HL-60/S4 treated with phorbol 12-myristate 13-acetate at 8.2 ng/mL for 4 days and 3 days (cell line): ENCODE results near the gene UNC50.

Experiments used
- in situ Hi-C: fragments of 300-500 bp; cut with MboI; formaldehyde crosslinking; loops from 2 replicates; pipeline ENCODE4 v1.15.0; 2022; ENCODE audit warnings: low sequenced_read_pairs

The UNC50 gene

DNA sequence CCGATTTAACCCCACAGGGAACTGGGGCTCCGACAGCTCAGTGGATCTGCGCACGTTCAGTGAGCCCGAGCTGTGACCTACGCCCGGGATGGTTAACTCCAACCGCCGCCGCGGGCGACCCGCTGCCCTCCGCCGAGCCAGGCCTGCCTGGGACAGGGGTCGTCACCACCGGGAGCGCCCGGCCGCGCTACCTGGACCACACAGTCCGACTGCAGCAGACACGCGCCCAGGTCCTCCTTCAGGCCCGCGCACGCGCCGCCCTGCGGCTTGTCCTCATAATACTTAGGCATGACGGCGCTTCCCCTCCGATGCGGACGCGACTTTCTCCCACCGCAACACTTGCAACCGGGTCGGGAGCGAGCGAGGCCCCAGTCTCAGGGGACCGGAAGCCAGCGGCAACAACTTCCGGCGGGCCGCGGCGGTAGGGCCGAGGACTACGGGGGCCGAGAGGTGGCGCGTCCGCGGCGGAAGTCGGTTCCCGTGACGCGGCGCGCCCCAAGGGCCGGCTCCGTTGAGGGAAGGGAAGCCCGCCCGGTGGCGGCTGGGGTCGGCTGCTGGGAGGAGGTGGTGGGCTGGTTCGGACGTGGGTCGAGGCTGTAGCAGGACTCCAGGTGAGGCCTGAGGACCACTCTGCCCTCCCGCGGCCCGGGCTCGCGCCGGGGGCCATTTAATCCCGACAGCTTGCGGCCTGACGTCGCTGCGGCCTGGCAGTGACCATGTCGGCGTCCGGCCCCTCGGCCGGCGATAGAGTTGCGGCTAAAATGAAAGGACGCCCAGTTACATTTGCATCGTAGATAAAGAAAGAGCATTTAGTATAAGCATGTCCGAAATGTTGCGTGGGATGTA lies at the start of gene UNC50, which contains the start of gene COA5:
Gene UNC50, plus strand, starts transcription at position 474 of the 846 bp plus-strand sequence. CDS start 1,171 bp downstream, outside the sequence.
Gene COA5, minus strand, starts transcription at position 397 of the 846 bp plus-strand sequence. Its CDS starts 107 bp downstream, at position 290.
- in situ Hi-C loops = no loop called here

GRCh38 chr2:98558852-98559530 lies 49.4 kb upstream of the UNC50 start:
- in situ Hi-C loops = no loop called here

DNA sequence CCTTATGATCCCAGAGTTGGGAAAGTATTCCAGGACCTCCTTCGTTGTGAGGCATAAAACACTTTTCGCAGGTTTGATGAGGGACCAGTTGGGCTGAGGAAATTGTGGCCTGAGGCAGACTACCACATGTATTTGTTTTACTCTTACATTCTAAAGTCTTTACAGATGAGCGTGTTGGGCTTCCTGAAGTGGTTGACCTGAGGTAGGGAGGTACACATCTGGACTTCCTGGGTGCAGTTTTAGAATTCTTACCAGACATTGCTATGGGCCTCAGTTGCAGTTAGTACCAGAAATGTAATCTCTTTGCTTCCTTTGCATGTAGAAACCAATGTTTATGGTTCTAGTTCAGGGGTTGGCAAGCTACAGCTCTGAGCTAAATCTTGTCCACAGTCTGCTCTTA lies 48.8 kb upstream of the UNC50 start:
- in situ Hi-C loops = no loop called here

- in situ Hi-C loops = no loop called here
Observed at GRCh38 chr2:98560256-98560771, 48.1 kb upstream of the UNC50 start.

GRCh38 chr2:98561018-98561417 lies 47.4 kb upstream of the UNC50 start:
- in situ Hi-C loops = no loop called here

GRCh38 chr2:98561902-98562695 lies 46.3 kb upstream of the UNC50 start:
- in situ Hi-C loops = no loop called here

DNA sequence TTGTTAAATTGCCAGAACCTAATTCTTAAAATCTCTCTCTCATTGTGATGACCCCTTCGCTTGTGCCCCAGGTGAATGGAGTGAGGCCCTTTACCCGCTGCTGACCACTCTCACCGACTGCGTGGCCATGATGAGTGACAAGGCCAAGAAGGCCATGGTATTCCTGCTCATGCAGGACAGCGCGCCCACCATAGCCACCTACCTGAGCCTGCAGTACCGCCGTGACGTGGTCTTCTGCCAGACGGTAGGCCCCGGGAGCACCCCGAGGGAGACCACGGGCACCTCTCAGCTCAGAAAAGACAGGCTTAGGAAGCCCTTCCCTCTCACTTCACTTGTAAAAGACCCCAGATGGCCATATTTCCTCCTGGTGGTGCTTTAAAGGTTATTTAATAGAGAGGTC lies 45.0 kb upstream of the UNC50 start:
- in situ Hi-C loops = no loop called here

DNA sequence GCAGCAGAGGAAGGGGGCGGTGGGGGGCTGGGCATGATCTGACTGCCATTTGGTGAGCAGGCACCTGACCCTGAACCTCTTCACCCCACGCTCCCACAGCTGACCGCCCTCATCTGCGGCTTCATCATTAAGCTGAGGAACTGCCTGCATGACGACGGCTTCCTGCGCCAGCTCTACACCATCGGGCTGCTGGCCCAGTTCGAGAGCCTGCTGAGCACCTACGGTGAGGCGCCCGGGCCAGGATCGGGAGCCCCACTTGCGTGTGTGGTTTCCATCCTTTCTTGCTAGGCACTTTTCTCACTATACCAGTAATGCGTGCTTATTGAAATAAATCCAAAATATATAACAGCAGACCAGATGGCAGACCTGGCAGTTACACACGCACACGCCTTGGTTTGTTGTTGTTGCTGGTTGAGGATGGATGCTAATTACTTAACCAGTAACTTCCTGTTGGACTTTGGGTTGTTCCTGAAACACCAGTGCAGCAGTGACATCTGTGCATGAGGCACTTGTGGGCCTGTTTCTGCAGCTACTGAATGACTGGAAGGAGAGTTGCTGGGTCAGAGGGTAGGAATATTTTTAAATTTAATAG lies 43.8 kb upstream of the UNC50 start:
- in situ Hi-C loops = no loop called here

- in situ Hi-C loops = no loop called here
Observed at GRCh38 chr2:98565286-98565860, 43.0 kb upstream of the UNC50 start.

DNA sequence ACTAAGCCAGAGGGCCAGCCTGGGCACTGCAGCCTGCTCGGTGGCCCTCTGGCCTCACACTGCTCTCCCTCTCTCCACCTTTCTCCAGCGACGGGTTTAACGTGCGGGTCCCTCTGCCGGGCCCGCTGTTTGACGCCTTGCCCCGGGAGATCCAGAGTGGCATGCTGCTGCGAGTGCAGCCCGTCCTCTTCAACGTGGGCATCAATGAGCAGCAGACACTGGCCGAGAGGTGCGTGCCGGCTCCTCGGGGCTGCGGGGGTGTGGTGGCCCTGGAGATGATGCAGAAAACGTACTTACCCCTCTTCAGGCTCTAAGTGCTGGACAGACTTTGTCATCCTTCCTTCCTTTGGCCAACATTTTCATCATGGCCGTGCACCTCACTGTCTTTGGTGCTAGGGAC lies 42.4 kb upstream of the UNC50 start:
- in situ Hi-C loops = no loop called here

GRCh38 chr2:98568161-98568956 lies 40.0 kb upstream of the UNC50 start:
- in situ Hi-C loops = no loop called here

DNA sequence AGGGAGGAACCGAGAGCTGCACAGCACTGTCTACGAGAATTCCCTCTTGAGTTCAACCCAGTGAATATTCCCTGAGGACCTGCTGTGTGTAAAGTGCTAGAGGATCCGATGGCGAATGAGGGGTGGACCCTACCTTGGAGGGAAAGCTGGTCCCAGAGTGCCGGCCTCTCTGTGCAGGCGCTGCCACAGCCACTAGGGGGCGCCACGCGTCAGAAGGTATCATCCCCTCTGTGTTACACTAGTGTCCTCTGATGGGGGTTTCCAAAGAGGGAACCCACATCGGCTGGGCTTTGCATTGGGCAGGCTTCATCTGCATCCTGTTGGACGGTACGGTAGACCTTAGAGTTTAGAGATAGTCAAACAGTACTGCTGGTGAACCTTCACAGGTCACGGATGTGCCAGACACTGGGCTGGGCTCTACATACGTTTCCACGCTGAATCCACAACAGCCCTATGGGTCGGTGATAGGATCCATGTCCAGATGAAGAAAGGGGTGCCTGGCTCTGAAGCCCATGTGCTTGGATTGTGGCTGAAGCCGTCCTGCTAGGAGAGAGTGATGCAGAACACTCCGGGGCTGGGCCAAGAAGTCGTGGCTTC lies 39.1 kb upstream of the UNC50 start:
- in situ Hi-C loops = no loop called here

- in situ Hi-C loops = no loop called here
Observed at GRCh38 chr2:98569915-98570314, 38.5 kb upstream of the UNC50 start.

- in situ Hi-C loops = no loop called here
Observed at GRCh38 chr2:98570356-98570755, 38.0 kb upstream of the UNC50 start.

DNA sequence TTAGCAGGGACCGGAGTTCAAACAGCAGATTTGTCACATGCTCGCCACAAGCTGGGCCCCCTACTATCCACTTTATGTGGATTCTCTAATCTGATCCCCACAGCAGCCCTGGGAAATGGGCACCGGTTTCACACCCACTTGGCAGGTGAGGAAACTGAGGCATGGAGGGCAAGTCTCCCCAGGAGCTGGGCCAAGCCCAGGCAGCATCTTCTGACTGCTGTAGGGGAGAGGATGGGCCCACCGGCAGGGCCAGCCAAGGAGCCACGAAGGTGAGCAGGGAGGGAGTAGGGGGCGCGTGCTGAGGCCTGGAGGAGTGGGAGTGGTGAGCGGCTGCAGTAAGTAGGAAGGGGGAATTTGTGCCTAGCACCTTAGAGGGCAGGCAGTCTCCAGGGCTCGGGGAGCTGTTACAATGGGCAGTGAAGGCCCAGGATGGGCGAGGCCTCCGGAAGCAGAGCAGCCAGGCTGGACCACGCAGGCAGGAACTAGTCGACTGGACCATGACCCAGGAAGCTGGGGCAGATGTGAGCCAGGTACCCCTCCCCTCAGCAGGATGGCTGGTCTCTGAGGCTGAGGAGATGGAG lies 37.2 kb upstream of the UNC50 start:
- in situ Hi-C loops = no loop called here

DNA sequence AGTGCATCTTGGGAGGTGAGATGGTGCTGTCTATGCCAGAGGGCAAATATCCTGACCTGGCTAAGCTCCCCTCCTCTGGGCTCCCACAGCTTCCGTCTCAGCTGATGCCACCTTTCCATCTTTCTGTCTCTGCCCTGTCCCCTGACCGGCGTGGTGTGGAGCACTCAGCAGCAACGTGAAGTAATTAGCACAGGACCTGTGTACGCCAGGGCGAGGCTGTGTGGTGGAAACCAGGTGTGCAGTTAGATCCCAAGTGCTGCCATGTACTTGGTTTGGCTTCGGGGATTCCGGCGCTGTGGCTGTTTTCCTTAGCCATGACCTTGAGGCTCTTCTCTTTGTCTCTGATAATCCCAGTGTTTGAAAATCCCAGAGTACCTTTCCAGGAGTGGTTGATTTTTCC lies 36.6 kb upstream of the UNC50 start:
- in situ Hi-C loops = no loop called here

- in situ Hi-C loops = no loop called here
Observed at GRCh38 chr2:98572211-98572610, 36.2 kb upstream of the UNC50 start.

- in situ Hi-C loops = no loop called here
Observed at GRCh38 chr2:98572676-98573075, 35.7 kb upstream of the UNC50 start.

- in situ Hi-C loops = no loop called here
Observed at GRCh38 chr2:98573426-98573825, 35.0 kb upstream of the UNC50 start.
